Aorta (tissue), 5 donors: Measurements from ENCODE around the gene LARGE2. TPM values are rescaled to one million over a fixed set of nuclear protein-coding genes. Genes with fewer than 3 reads are reported as not detected.

Experiments used
- ATAC-seq: fragments of 200-7000 bp; cut with Tn5 transposase; one replicate; pipeline ENCODE4 v1.9.1; 2022; ENCODE audit warnings: moderate library complexity; ENCODE audit not compliant: low FRiP score
- DNase-seq, 2 donors: peaks; one replicate each; pipeline ENCODE4 v3.0.0-alpha.2; 2020
- H3K27ac ChIP-seq, 2 donors: one replicate each; pipeline ENCODE4 v1.5.1; 2013; ENCODE audit warnings: low read length in 2 of 2, mild to moderate bottlenecking in 2 of 2, moderate library complexity in 2 of 2, control low read depth in 1 of 2, inconsistent platforms in 1 of 2, low read depth in 1 of 2
- H3K27me3 ChIP-seq, 2 donors: one replicate each; pipeline ENCODE4 v1.6.1; 2013; ENCODE audit warnings: control low read depth in 1 of 2, low read length in 1 of 2, mild to moderate bottlenecking in 1 of 2, moderate library complexity in 1 of 2; ENCODE audit not compliant: insufficient read depth in 2 of 2, control insufficient read depth in 1 of 2
- H3K36me3 ChIP-seq, 2 donors: one replicate each; pipeline ENCODE4 v1.6.1; 2013; ENCODE audit warnings: control low read depth in 1 of 2, low read length in 1 of 2, mild to moderate bottlenecking in 1 of 2; ENCODE audit not compliant: insufficient read depth in 2 of 2, control insufficient read depth in 1 of 2
- H3K4me1 ChIP-seq, 2 donors: one replicate each; pipeline ENCODE4 v1.6.1; 2013; ENCODE audit warnings: low read length in 2 of 2, control low read depth in 1 of 2, mild to moderate bottlenecking in 1 of 2, moderate library complexity in 1 of 2; ENCODE audit not compliant: insufficient read depth in 2 of 2, control insufficient read depth in 1 of 2
- H3K4me3 ChIP-seq, 2 donors: one replicate each; pipeline ENCODE4 v1.5.1; 2013; ENCODE audit warnings: low read length in 2 of 2, control low read depth in 1 of 2, mild to moderate bottlenecking in 1 of 2
- H3K9me3 ChIP-seq: one replicate; pipeline ENCODE4 v1.6.1; 2013; ENCODE audit warnings: mild to moderate bottlenecking, low read length; ENCODE audit not compliant: control insufficient read depth
- WGBS, 2 donors: extraction: QIAGEN DNeasy Blood & Tissue Kit; methylation state at CpG; one replicate each; pipeline ENCODE4 v1.1.7; 2013; 5-methylcytosine and 5-hydroxymethylcytosine counted together
- intact Hi-C, 2 donors: fragments of 100-400 bp; cut with DNase I; formaldehyde crosslinking; loops; one replicate each; pipeline versions ENCODE4 v1.14.2 to v1.15.0; 2022
- polyA plus RNA-seq, 2 donors: library from polyadenylated mRNA; stranded (reverse); fragments of 200-250 nt; gene quantifications; one replicate each; pipeline ENCODE4 v1.2.3, GENCODE V29; 2013
- total RNA-seq, 2 donors: library from RNA; stranded (reverse); fragmentation: NEBNext Ultra II Directional; extraction: Animal tissue kit (Norgen Biotek cat#: 25700); gene quantifications; one replicate each; pipeline ENCODE4 v1.2.1, GENCODE V29; 2021
- donor health status: healthy with polysubstance abuse.
- donor health status: Bipolar disorder and iron deficiency.
- donor health status: DM: no; HTN: no; CAD: no.
- donor health status: DM: no; HTN: no; CAD: no.
- donor health status: DM: yes; HTN: yes; CAD: no.

The LARGE2 gene
- total and polyA plus RNA-seq, 4 donors = 0.45 TPM; not detected in 3

GRCh38 chr11:45918962-45919675 is 3.3 kb upstream of the LARGE2 start:
- peak; percentile 27 to 51 for DNase-seq

GRCh38 chr11:45919806-45920530 is 2.5 kb upstream of the LARGE2 start:
- intact Hi-C loops = loop anchor here (2.0 to 5.0 kb wide), 2 partner anchors 71 to 73 kb away; partner anchors contain the start of gene CRY2 (in 1 of the 2)
- no peak overlapping the region for H3K4me3 ChIP-seq
- H3K36me3 ChIP-seq = peaks cover 0 to under 1% of the 10 kb centered on the region in 2 donors
- whole genome bisulfite sequencing, 2 donors = 78 to 82% methylated on average over 13 of the region's 13 CpGs
- ATAC-seq (no peak), DNase-seq (peak; percentile 30 to 42)
- no peaks in the 10 kb centered on the region for H3K9me3 ChIP-seq
- no peaks in the 10 kb centered on the region for H3K27me3 ChIP-seq
- H3K4me1 ChIP-seq = no peaks in the 10 kb centered on the region
- no peak overlapping the region for H3K27ac ChIP-seq

More at GRCh38 chr11:45918962-45919675, 3.3 kb upstream of the LARGE2 start:
- H3K4me3 ChIP-seq = no peak overlapping the region
- ATAC-seq = no peak
- intact Hi-C loops = loop anchor here (2.0 to 5.0 kb wide), 2 partner anchors 70 to 72 kb away; partner anchors contain the start of gene CRY2 (in 1 of the 2)
- no peaks in the 10 kb centered on the region for H3K27me3 ChIP-seq
- no peaks in the 10 kb centered on the region for H3K4me1 ChIP-seq
- no peak overlapping the region for H3K27ac ChIP-seq
- WGBS, 2 donors = 62 to 71% methylated on average over 7 of the region's 7 CpGs
- H3K9me3 ChIP-seq = no peaks in the 10 kb centered on the region
- H3K36me3 ChIP-seq = peaks cover 0 to 5% of the 10 kb centered on the region in 2 donors

- DNase-seq = peak; percentile 17 to 35
- Histone ChIP-seq H3K27ac (no peak overlapping the region), H3K27me3 (no peaks in the 10 kb centered on the region), H3K4me3 (no peak overlapping the region), H3K9me3 (no peaks in the 10 kb centered on the region), H3K4me1 (no peaks in the 10 kb centered on the region), H3K36me3 (no peaks in the 10 kb centered on the region)
- no peak for ATAC-seq
- 91 to 93% methylated on average over 6 of the region's 6 CpGs for WGBS, 2 donors
- intact Hi-C loops = no loop called here
Observed at GRCh38 chr11:45920531-45921477, 1.7 kb upstream of the LARGE2 start.

GRCh38 chr11:45921561-45922424 is 663 bp upstream of the LARGE2 start:
- 37 to 38% methylated on average over 51 to 54 of the region's 54 CpGs for WGBS, 2 donors
- Histone ChIP-seq H3K4me1 (no peaks in the 10 kb centered on the region), H3K9me3 (no peaks in the 10 kb centered on the region), H3K36me3 (no peaks in the 10 kb centered on the region), H3K27ac (no peak overlapping the region), H3K27me3 (no peaks in the 10 kb centered on the region), H3K4me3 (no peak overlapping the region)
- ATAC-seq (no peak), DNase-seq (peak; percentile 42 to 73)
- intact Hi-C loops = no loop called here

- intact Hi-C loops = no loop called here
- Histone ChIP-seq H3K27me3 (no peaks in the 10 kb centered on the region), H3K27ac (no peak overlapping the region), H3K4me3 (no peak overlapping the region), H3K4me1 (no peaks in the 10 kb centered on the region), H3K9me3 (no peaks in the 10 kb centered on the region), H3K36me3 (no peaks in the 10 kb centered on the region)
- ATAC-seq = no peak
- DNase-seq = peak in 1 of 2 donors; percentile 72
- 83% methylated on average over 22 of the region's 22 CpGs for WGBS, 2 donors
Observed at GRCh38 chr11:45924036-45924915, 1.8 kb downstream of the LARGE2 start.

GRCh38 chr11:45924927-45925326 is 2.5 kb downstream of the LARGE2 start:
- Histone ChIP-seq H3K36me3 (no peaks in the 10 kb centered on the region), H3K4me3 (no peak overlapping the region), H3K27ac (no peak overlapping the region), H3K4me1 (no peaks in the 10 kb centered on the region), H3K27me3 (no peaks in the 10 kb centered on the region), H3K9me3 (no peaks in the 10 kb centered on the region)
- DNase-seq = no peak
- intact Hi-C loops = no loop called here
- ATAC-seq = no peak
- WGBS, 2 donors = 87 to 89% methylated on average over 6 of the region's 6 CpGs

- no peaks in the 10 kb centered on the region for H3K27me3 ChIP-seq
- H3K4me1 ChIP-seq = no peaks in the 10 kb centered on the region
- 95% methylated on average over 3 of the region's 3 CpGs for WGBS, 2 donors
- H3K4me3 ChIP-seq = no peak overlapping the region
- H3K36me3 ChIP-seq = no peaks in the 10 kb centered on the region
- ATAC-seq = no peak
- intact Hi-C loops = no loop called here
- DNase-seq = no peak
- H3K27ac ChIP-seq = no peak overlapping the region
- no peaks in the 10 kb centered on the region for H3K9me3 ChIP-seq
Observed at GRCh38 chr11:45925550-45925949, 3.1 kb downstream of the LARGE2 start.
